ENCODE data around the gene ELL. TPM values are rescaled to one million over a fixed set of nuclear protein-coding genes. Genes with fewer than 3 reads are reported as not detected.

Gene ELL
- total RNA-seq, 4 donors from 2014 or later: 21.8 to 30.8 (median 27.3) TPM

GRCh38 chr19:18520848-18521691 lies 800 bp downstream of the ELL start:
- Histone ChIP-seq H3K9me3 (no peaks in the 10 kb centered on the region), H3K27me3 (no peaks in the 10 kb centered on the region), H3K4me3 (peak overlapping the region; percentile 85 to 99 (median 95)), H3K27ac (peak overlapping the region; percentile 97 to 100 (median 98)), H3K4me1 (peaks cover 34 to 40% of the 10 kb centered on the region in 2 donors), H3K36me3 (no peaks in the 10 kb centered on the region)
- intact Hi-C loops (cut with DNase I; ENCODE audit: low total_unique reads) (loop anchor here (2.0 to 5.0 kb wide), 3 partner anchors 52 to 542 kb away; partner anchors contain the start of gene SLC25A42), in situ Hi-C loops (cut with MboI; ENCODE audit: low sequenced_read_pairs in 4 of 4) (no loop called here)
- TF ChIP-seq CTCF (IDR thresholded peaks at IDR 0.05 in 4 of 5, conservative IDR thresholded peaks at IDR 0.05 in 1 of 5) (peak in 3 of 5 experiments; percentile 8 to 47 (median 25)), POLR2A (IDR thresholded peaks at IDR 0.05) (peak in 1 of 2 donors; percentile 5)
- no peak for ATAC-seq
- DNase-seq: peak in 1 of 2 donors; percentile 40

GRCh38 chr19:18519962-18520847 lies 1.7 kb downstream of the ELL start:
- peaks cover 42 to 49% of the 10 kb centered on the region in 2 donors for H3K4me1 ChIP-seq
- H3K27ac ChIP-seq: peak overlapping the region; percentile 97 to 100 (median 98)
- H3K36me3 ChIP-seq: no peaks in the 10 kb centered on the region
- peak; percentile 68 to 69 for ATAC-seq
- no peaks in the 10 kb centered on the region for H3K27me3 ChIP-seq
- TF ChIP-seq CTCF (IDR thresholded peaks at IDR 0.05 in 4 of 5, conservative IDR thresholded peaks at IDR 0.05 in 1 of 5): peak; percentile 53 to 74 (median 60)
- TF ChIP-seq POLR2A (IDR thresholded peaks at IDR 0.05): peak; percentile 78 to 84
- intact Hi-C loops (cut with DNase I; ENCODE audit: low total_unique reads): loop anchor here (2.0 to 5.0 kb wide), 3 partner anchors 51 to 543 kb away; partner anchors contain the start of gene SLC25A42
- peak; percentile 88 to 94 for DNase-seq
- in situ Hi-C loops (cut with MboI; ENCODE audit: low sequenced_read_pairs in 4 of 4): loop anchor here in 2 of 4 donors (5.0 kb wide), 2 partner anchors 48 to 53 kb away; no protein-coding TSS in a partner anchor
- peak overlapping the region; percentile 85 to 99 (median 95) for H3K4me3 ChIP-seq
- no peaks in the 10 kb centered on the region for H3K9me3 ChIP-seq

- H3K4me3 ChIP-seq: no peak overlapping the region
- H3K4me1 ChIP-seq: peaks cover 58 to 65% of the 10 kb centered on the region in 2 donors
- H3K9me3 ChIP-seq: no peaks in the 10 kb centered on the region
- no peaks in the 10 kb centered on the region for H3K27me3 ChIP-seq
- in situ Hi-C loops (cut with MboI; ENCODE audit: low sequenced_read_pairs in 4 of 4) (loop anchor here in 2 of 4 donors (5.0 kb wide), 2 partner anchors 46 to 51 kb away; no protein-coding TSS in a partner anchor), intact Hi-C loops (cut with DNase I; ENCODE audit: low total_unique reads) (no loop called here)
- no peaks in the 10 kb centered on the region for H3K36me3 ChIP-seq
- H3K27ac ChIP-seq: peak overlapping the region; percentile 97 to 100 (median 98)
- DNase-seq (no peak), ATAC-seq (no peak)
- TF ChIP-seq POLR2A (IDR thresholded peaks at IDR 0.05) (no peak), CTCF (IDR thresholded peaks at IDR 0.05 in 4 of 5, conservative IDR thresholded peaks at IDR 0.05 in 1 of 5) (no peak)
Measured at GRCh38 chr19:18518639-18519038, 3.2 kb downstream of the ELL start.

GRCh38 chr19:18517606-18518005 lies 4.3 kb downstream of the ELL start:
- no peak for ATAC-seq
- no peaks in the 10 kb centered on the region for H3K27me3 ChIP-seq
- TF ChIP-seq POLR2A (IDR thresholded peaks at IDR 0.05): no peak
- no peak for TF ChIP-seq CTCF (IDR thresholded peaks at IDR 0.05 in 4 of 5, conservative IDR thresholded peaks at IDR 0.05 in 1 of 5)
- H3K9me3 ChIP-seq: no peaks in the 10 kb centered on the region
- intact Hi-C loops (cut with DNase I; ENCODE audit: low total_unique reads): no loop called here
- H3K4me1 ChIP-seq: peaks cover 66 to 75% of the 10 kb centered on the region in 2 donors
- in situ Hi-C loops (cut with MboI; ENCODE audit: low sequenced_read_pairs in 4 of 4): loop anchor here in 2 of 4 donors (5.0 kb wide), 2 partner anchors 45 to 50 kb away; no protein-coding TSS in a partner anchor
- H3K27ac ChIP-seq: peak overlapping the region; percentile 97 to 100 (median 98)
- no peaks in the 10 kb centered on the region for H3K36me3 ChIP-seq
- DNase-seq: no peak
- no peak overlapping the region for H3K4me3 ChIP-seq
